ENCODE data around the gene ADARB1. TPM values are rescaled to one million over a fixed set of nuclear protein-coding genes. Genes with fewer than 3 reads are reported as not detected.

The ADARB1 gene
- total and polyA plus RNA-seq, 2 of the 4 experiments (the other 2 are of a cell fraction), result 39.8 to 47.3 TPM

GRCh38 chr21:45178971-45179370 lies 104.6 kb downstream of the ADARB1 start:
- H2AK5ac ChIP-seq (ENCODE audit: low read depth, low read length), result no peak overlapping the region
- no CpG with 5 or more reads among the region's 11 CpGs for WGBS, 2 experiments (ENCODE audit: extremely low coverage in 2 of 2, insufficient read length in 1 of 2)
- dilution Hi-C loops (cut with HindIII; ENCODE audit: low sequenced_read_pairs, unreplicated experiment), result no loop called here
- peaks cover 39 to 60% of the 10 kb centered on the region in 2 experiments; a peak in 3 of 4 replicates for H3K79me1 ChIP-seq (ENCODE audit: low read depth in 1 of 2, low read length in 2 of 2)
- H4K91ac ChIP-seq (ENCODE audit: insufficient read depth, low read depth, low read length), result no peak overlapping the region
- H3K9me3 ChIP-seq (ENCODE audit: control insufficient read depth, insufficient read depth, low read length), result no peaks in the 10 kb centered on the region
- no peak for DNase-seq
- no peak overlapping the region for H3K4me2 ChIP-seq (ENCODE audit: low read depth, low read length)
- BruUV-seq (replicated peaks), result no TSS peak
- no peak overlapping the region for H2AFZ ChIP-seq (replicated peaks; ENCODE audit: low read length, poor library complexity)
- no peak overlapping the region for H3K14ac ChIP-seq (replicated peaks; ENCODE audit: low read depth, low read length)
- no peak overlapping the region for H4K8ac ChIP-seq (ENCODE audit: low read depth in 2 of 2, low read length in 2 of 2)
- no peak overlapping the region for H4K5ac ChIP-seq (ENCODE audit: low read depth, low read length)
- H3K27ac ChIP-seq (ENCODE audit: insufficient read depth, low read length), result no peak overlapping the region
- H3K23ac ChIP-seq (ENCODE audit: low read depth, low read length), result no peak overlapping the region
- peaks cover 24% of the 10 kb centered on the region for H4K20me1 ChIP-seq (ENCODE audit: insufficient read depth, low read length)
- no peak for ATAC-seq (ENCODE audit: low read depth)
- in situ Hi-C loops (cut with MboI; ENCODE audit: low sequenced_read_pairs), result no loop called here
- no peak overlapping the region for H2BK20ac ChIP-seq (ENCODE audit: low read depth, low read length)
- no peak overlapping the region for H3K9ac ChIP-seq (ENCODE audit: low read depth, low read length)
- H3K36me3 ChIP-seq (ENCODE audit: control insufficient read depth, insufficient read depth, low read length), result peaks cover 58% of the 10 kb centered on the region
- no peak overlapping the region for H3K4ac ChIP-seq (ENCODE audit: low read depth, low read length)
- no peak overlapping the region for H3K56ac ChIP-seq (ENCODE audit: extremely low read depth, insufficient read depth, low read length)
- H3K27me3 ChIP-seq (ENCODE audit: control insufficient read depth, insufficient read depth, low read length), result no peaks in the 10 kb centered on the region
- ChIA-PET POLR2A (ENCODE audit: unreplicated experiment) (no interaction called here), CTCF (no interaction called here)
- peaks cover 15% of the 10 kb centered on the region for H3K9me1 ChIP-seq (ENCODE audit: insufficient read depth, low read length)
- intact Hi-C loops (cut with micrococcal nuclease), result no loop called here
- H2BK120ac ChIP-seq (ENCODE audit: low read depth, low read length), result no peak overlapping the region
- no peak overlapping the region for H3K4me3 ChIP-seq (ENCODE audit: insufficient read depth, low read depth, low read length)
- no peak overlapping the region for H2BK15ac ChIP-seq (ENCODE audit: low read depth, low read length)
- no peak for TF ChIP-seq MXI1 (IDR thresholded peaks at IDR 0.05; ENCODE audit: borderline replicate concordance, low read depth, low read length)
- TF ChIP-seq USF2 (IDR thresholded peaks at IDR 0.05; ENCODE audit: low read depth, low read length), result no peak
- TF ChIP-seq FOS (IDR thresholded peaks at IDR 0.05; ENCODE audit: low read depth, low read length), result no peak
- TF ChIP-seq RFX5 (IDR thresholded peaks at IDR 0.05; ENCODE audit: low read depth, low read length), result no peak
- TF ChIP-seq CHD1 (IDR thresholded peaks at IDR 0.05; ENCODE audit: low read depth, low read length), result no peak
- TF ChIP-seq POLR2A (IDR thresholded peaks at IDR 0.05; ENCODE audit: low read depth, low read length), result no peak
- no peak for TF ChIP-seq MAZ (IDR thresholded peaks at IDR 0.05; ENCODE audit: borderline replicate concordance, low read depth, low read length)
- TF ChIP-seq RAD21 (IDR thresholded peaks at IDR 0.05; ENCODE audit: low read length), result no peak
- TF ChIP-seq CEBPB (IDR thresholded peaks at IDR 0.05; ENCODE audit: low read depth, low read length), result no peak
- TF ChIP-seq MAFK (IDR thresholded peaks at IDR 0.05; ENCODE audit: low read depth, low read length), result no peak
- TF ChIP-seq RCOR1 (IDR thresholded peaks at IDR 0.05; ENCODE audit: insufficient replicate concordance, low read length), result no peak
- no peak for TF ChIP-seq NFE2L2 (IDR thresholded peaks at IDR 0.05; ENCODE audit: low read depth, low read length)
- no peak for TF ChIP-seq SMC3 (IDR thresholded peaks at IDR 0.05; ENCODE audit: low read depth, low read length)
- TF ChIP-seq BHLHE40 (IDR thresholded peaks at IDR 0.05; ENCODE audit: low read depth, low read length), result no peak
- TF ChIP-seq CTCF (conservative IDR thresholded peaks at IDR 0.05; ENCODE audit: low read depth, low read length), result no peak
- no peak for TF ChIP-seq ELK1 (IDR thresholded peaks at IDR 0.05; ENCODE audit: borderline replicate concordance, low read depth, low read length)
- no peak overlapping the region for H3K18ac ChIP-seq (ENCODE audit: low read depth, low read length)
- no peak overlapping the region for H2AK9ac ChIP-seq (replicated peaks; ENCODE audit: low read depth, low read length, poor library complexity)
- no peak overlapping the region for H2BK5ac ChIP-seq (ENCODE audit: low read depth, low read length, poor library complexity, severe bottlenecking)
- peaks cover 6% of the 10 kb centered on the region for H3K4me1 ChIP-seq (ENCODE audit: control insufficient read depth, insufficient read depth, low read length)

All from IMR-90 (cell line).